Mesendoderm (in vitro differentiated cells): Measurements from ENCODE around the gene BBLN.
A peak's percentile ranks its signal among the peaks of the same experiment; 100 is the strongest.

Experiments used
- DNase-seq: peaks from one replicate; pipeline ENCODE4 v3.0.0; 2013
- H2AK5ac ChIP-seq: 2 replicates; pipeline ENCODE4 v1.6.1; 2013; ENCODE audit warnings: low read length, inconsistent platforms
- H2BK120ac ChIP-seq: 2 replicates; pipeline ENCODE4 v1.6.1; 2013; ENCODE audit warnings: low read depth, mild to moderate bottlenecking, low read length, moderate library complexity, mixed read lengths
- H2BK15ac ChIP-seq: replicated peaks from 2 replicates; pipeline ENCODE4 v1.6.1; 2013; ENCODE audit warnings: low read depth, mild to moderate bottlenecking, moderate library complexity
- H2BK5ac ChIP-seq: 2 replicates; pipeline ENCODE4 v1.6.1; 2013; ENCODE audit warnings: low read length, inconsistent platforms
- H3K18ac ChIP-seq: 2 replicates; pipeline ENCODE4 v1.6.1; 2013; ENCODE audit warnings: mild to moderate bottlenecking, low read length, mixed read lengths
- H3K23ac ChIP-seq: one replicate; pipeline ENCODE4 v1.6.1; 2013; ENCODE audit warnings: low read length
- H3K27ac ChIP-seq: 2 replicates; pipeline ENCODE4 v1.5.1; 2013; ENCODE audit warnings: low read depth, mild to moderate bottlenecking, inconsistent platforms, low read length, moderate library complexity
- H3K27me3 ChIP-seq: 2 replicates; pipeline ENCODE4 v1.6.1; 2013; ENCODE audit warnings: low read length, control low read depth, mild to moderate bottlenecking, inconsistent platforms; ENCODE audit not compliant: insufficient read depth, poor library complexity
- H3K36me3 ChIP-seq: 2 replicates; pipeline ENCODE4 v1.6.1; 2013; ENCODE audit warnings: low read length, inconsistent platforms; ENCODE audit not compliant: control insufficient read depth, insufficient read depth
- H3K4ac ChIP-seq: one replicate; pipeline ENCODE4 v1.6.1; 2013; ENCODE audit warnings: low read depth, mild to moderate bottlenecking, low read length, moderate library complexity
- H3K4me1 ChIP-seq: 2 replicates; pipeline ENCODE4 v1.6.1; 2013; ENCODE audit warnings: low read depth, low read length, inconsistent platforms; ENCODE audit not compliant: control insufficient read depth
- H3K4me2 ChIP-seq: 2 replicates; pipeline ENCODE4 v1.6.1; 2013; ENCODE audit warnings: low read length
- H3K4me3 ChIP-seq: 2 replicates; pipeline ENCODE4 v1.5.1; 2013; ENCODE audit warnings: mild to moderate bottlenecking, low read length
- H3K56ac ChIP-seq: one replicate; pipeline ENCODE4 v1.6.1; 2013; ENCODE audit warnings: low read length
- H3K79me1 ChIP-seq: 2 replicates; pipeline ENCODE4 v1.6.1; 2013; ENCODE audit warnings: low read length, inconsistent platforms
- H3K79me2 ChIP-seq: 2 replicates; pipeline ENCODE4 v1.6.1; 2013; ENCODE audit warnings: mild to moderate bottlenecking, low read length; ENCODE audit not compliant: control insufficient read depth, insufficient read depth
- H3K9ac ChIP-seq: 2 replicates; pipeline ENCODE4 v1.6.1; 2013; ENCODE audit warnings: low read length, inconsistent platforms
- H4K5ac ChIP-seq: one replicate; pipeline ENCODE4 v1.6.1; 2013; ENCODE audit warnings: low read length
- H4K8ac ChIP-seq: one replicate; pipeline ENCODE4 v1.6.1; 2013; ENCODE audit warnings: low read depth, mild to moderate bottlenecking, control low read depth, low read length, moderate library complexity
- WGBS: extraction: QIAGEN DNeasy Blood & Tissue Kit; methylation state at CpG from one replicate; pipeline ENCODE4 v1.1.7; 2013; ENCODE audit warnings: low lambda C conversion rate, missing lambda C conversion rate; ENCODE audit not compliant: insufficient coverage; ENCODE audit errors: extremely low coverage; 5-methylcytosine and 5-hydroxymethylcytosine counted together

The BBLN gene

DNA sequence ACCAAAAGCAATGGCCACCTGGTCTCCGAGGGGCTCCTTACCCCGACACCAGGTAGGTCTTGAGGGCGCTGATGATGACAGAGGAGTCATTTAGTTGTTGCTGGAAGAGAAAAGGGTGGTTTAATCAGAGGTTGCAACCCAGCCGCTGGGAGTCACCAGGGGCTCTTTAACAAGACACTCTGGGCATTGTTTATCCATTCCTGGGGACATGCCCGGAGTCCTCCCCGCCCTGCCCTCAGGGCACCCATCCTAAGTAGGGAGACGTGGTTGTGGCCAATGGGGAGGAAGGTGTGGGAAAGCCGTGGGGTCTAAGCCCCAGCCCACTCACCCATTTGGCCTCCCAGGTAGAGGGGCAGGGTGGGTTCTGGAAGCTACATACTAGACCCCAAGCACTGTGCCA lies 35.6 kb upstream of the BBLN start:
- H4K5ac ChIP-seq, result no peak overlapping the region
- no CpG with 5 or more reads among the region's 8 CpGs for WGBS

DNA sequence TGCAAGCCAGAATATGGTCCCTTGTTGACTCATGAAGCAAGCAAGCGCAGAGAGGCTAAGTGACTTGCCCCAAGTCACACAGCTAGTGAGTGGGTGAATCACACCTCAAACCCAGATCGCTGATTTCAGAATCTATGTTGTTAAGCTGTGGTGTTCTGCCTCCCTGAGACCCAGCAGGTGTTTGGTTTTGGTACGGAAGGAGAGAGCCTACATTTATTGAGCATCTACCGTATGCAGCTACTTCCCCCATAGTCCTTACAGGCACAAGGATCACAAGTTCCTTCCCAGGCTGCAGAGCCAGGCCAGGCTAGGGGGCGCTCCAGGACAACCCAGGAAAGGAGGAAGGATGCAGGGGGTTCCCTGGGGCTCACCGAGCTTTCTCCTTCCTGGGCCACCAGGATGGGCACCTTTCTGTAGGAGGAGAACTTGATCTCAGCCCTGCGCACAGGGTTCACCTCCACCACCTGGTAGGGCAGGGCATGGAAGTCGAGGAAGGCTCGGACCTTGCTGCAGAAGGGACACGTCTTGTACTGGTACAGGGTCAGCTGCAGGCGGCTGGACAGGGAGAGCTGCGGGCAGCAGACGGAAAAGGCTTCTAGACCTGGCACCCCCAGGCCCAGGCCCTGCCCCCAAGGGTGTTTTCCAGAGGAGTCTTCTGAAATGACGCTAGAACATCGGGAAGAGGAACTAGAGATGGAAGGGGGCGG lies 35.0 kb upstream of the BBLN start:
- Histone ChIP-seq H3K4me1 (no peaks in the 10 kb centered on the region), H4K8ac (no peak overlapping the region), H2BK5ac (no peak overlapping the region), H3K56ac (no peak overlapping the region), H3K9ac (no peak overlapping the region), H3K27ac (no peak overlapping the region), H2BK120ac (no peak overlapping the region), H3K79me1 (peaks cover 10% of the 10 kb centered on the region), H3K18ac (no peak overlapping the region), H3K4me2 (no peak overlapping the region), H2AK5ac (no peak overlapping the region), H2BK15ac (no peak overlapping the region), H3K23ac (no peak overlapping the region), H3K36me3 (no peaks in the 10 kb centered on the region), H4K5ac (no peak overlapping the region), H3K79me2 (peaks cover 16% of the 10 kb centered on the region), H3K4me3 (no peak overlapping the region), H3K27me3 (no peaks in the 10 kb centered on the region), H3K4ac (no peak overlapping the region)
- DNase-seq, result peak; percentile 86
- no CpG with 5 or more reads among the region's 16 CpGs for WGBS

More for the DNA sequence above, 35.6 kb upstream of the BBLN start:
- H3K79me1 ChIP-seq, result peaks cover 10% of the 10 kb centered on the region
- no peaks in the 10 kb centered on the region for H3K4me1 ChIP-seq
- no peak overlapping the region for H4K8ac ChIP-seq
- H2BK5ac ChIP-seq, result no peak overlapping the region
- H3K56ac ChIP-seq, result no peak overlapping the region
- no peak overlapping the region for H3K4me3 ChIP-seq
- H3K4me2 ChIP-seq, result no peak overlapping the region
- DNase-seq, result no peak
- no peak overlapping the region for H2AK5ac ChIP-seq
- no peak overlapping the region for H3K18ac ChIP-seq
- no peak overlapping the region for H3K27ac ChIP-seq
- H3K9ac ChIP-seq, result no peak overlapping the region
- no peak overlapping the region for H2BK120ac ChIP-seq
- peaks cover 16% of the 10 kb centered on the region for H3K79me2 ChIP-seq
- H3K36me3 ChIP-seq, result no peaks in the 10 kb centered on the region
- H3K4ac ChIP-seq, result no peak overlapping the region
- no peak overlapping the region for H3K23ac ChIP-seq
- no peaks in the 10 kb centered on the region for H3K27me3 ChIP-seq
- H2BK15ac ChIP-seq, result no peak overlapping the region

DNA sequence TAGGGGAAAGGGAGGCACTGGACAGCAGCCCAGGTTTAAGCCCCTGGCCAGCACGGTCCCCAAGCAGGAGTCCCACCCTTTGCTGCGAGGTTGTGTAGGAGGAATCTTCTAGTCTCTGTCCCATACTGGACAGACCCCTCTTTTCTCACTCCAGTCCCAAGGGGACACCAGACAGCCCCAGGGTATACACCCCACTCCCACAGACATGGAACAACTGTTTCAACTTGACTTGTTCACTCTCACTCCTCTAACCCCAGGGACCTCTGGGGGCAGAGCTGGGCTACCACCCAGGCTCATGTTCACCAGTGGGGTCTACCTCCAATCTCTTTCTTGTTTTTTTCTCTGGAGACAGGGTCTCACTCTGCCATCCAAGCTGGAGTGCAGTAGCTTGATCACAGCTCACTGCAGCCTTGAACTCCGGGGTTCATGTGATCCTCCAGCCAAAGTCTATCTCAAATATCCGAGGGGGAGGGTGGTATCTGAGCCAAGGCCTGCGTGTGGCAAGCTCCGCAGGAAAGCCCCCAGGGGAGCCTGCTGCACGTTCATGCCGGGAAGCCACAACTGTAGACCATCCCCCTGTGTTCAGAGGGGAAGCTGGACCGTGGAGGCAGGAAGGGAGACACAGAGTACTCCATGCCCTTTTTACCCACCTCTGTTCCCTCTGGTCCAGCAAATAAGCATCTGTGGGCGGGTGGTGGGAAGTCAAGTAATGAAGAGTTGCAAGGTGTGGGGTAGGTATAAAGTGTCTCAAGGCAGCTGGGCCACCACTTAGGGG lies 34.3 kb upstream of the BBLN start:
- no peak overlapping the region for H3K4me2 ChIP-seq
- H4K5ac ChIP-seq, result no peak overlapping the region
- no peak overlapping the region for H2BK15ac ChIP-seq
- no peak overlapping the region for H3K27ac ChIP-seq
- H2AK5ac ChIP-seq, result no peak overlapping the region
- H3K4ac ChIP-seq, result no peak overlapping the region
- no peak overlapping the region for H2BK120ac ChIP-seq
- peaks cover 16% of the 10 kb centered on the region for H3K79me2 ChIP-seq
- H3K18ac ChIP-seq, result no peak overlapping the region
- H4K8ac ChIP-seq, result no peak overlapping the region
- no peaks in the 10 kb centered on the region for H3K4me1 ChIP-seq
- H3K56ac ChIP-seq, result peak overlapping the region; percentile 44
- no peak overlapping the region for H2BK5ac ChIP-seq
- peaks cover 10% of the 10 kb centered on the region for H3K79me1 ChIP-seq
- WGBS, result no CpG with 5 or more reads among the region's 10 CpGs
- no peak for DNase-seq
- H3K9ac ChIP-seq, result peak overlapping the region; percentile 11
- H3K23ac ChIP-seq, result peak overlapping the region; percentile 29
- H3K4me3 ChIP-seq, result no peak overlapping the region
- H3K36me3 ChIP-seq, result no peaks in the 10 kb centered on the region
- H3K27me3 ChIP-seq, result no peaks in the 10 kb centered on the region

DNA sequence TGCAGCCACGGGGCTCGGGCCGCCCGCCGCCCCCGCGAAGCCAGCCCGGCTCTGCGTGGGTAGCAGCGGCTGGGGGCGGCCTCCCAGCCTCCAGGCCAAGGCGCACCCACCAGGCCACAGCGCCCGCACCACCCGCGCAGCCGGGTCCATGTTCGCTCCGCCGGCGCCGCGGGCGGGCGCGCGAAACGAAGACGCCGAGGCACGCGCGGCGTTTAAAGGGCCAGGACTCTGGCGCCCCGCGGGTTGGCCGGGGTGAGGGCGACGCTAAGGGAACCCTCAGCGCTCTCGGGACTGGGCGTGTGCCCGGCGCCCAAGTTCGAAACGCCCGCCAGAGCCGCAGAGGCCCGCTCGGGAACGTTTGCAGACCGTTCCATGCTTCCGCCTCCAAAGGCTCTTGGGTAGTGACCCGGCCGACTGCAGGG lies 32.5 kb upstream of the BBLN start, which contains the start of gene PTGES2:
TSS of gene PTGES2 (minus strand) at position 162 of the 422 bp plus-strand sequence. CDS start at position 150, 12 bp downstream.
- H4K5ac ChIP-seq, result no peak within 1 kb of the TSS
- H3K4me2 ChIP-seq, result peak within 1 kb of the TSS; percentile 98
- H2AK5ac ChIP-seq, result no peak within 1 kb of the TSS
- peak within 1 kb of the TSS; percentile 98 for H3K56ac ChIP-seq
- H2BK5ac ChIP-seq, result peak within 1 kb of the TSS; percentile 70
- peak within 1 kb of the TSS; percentile 97 for H4K8ac ChIP-seq
- H2BK15ac ChIP-seq, result no peak within 1 kb of the TSS
- H3K23ac ChIP-seq, result peak within 1 kb of the TSS; percentile 80
- H3K4me3 ChIP-seq, result peak within 1 kb of the TSS; percentile 95
- peak within 1 kb of the TSS; percentile 16 for H2BK120ac ChIP-seq
- H3K36me3 ChIP-seq, result no peaks in the 10 kb centered on the region
- peak within 1 kb of the TSS; percentile 96 for H3K4ac ChIP-seq
- peak within 1 kb of the TSS; percentile 96 for H3K9ac ChIP-seq
- no CpG with 5 or more reads among the region's 56 CpGs for WGBS
- H3K27me3 ChIP-seq, result no peaks in the 10 kb centered on the region
- DNase-seq, result peak; percentile 87
- peaks cover 16% of the 10 kb centered on the region for H3K79me2 ChIP-seq
- H3K4me1 ChIP-seq, result no peaks in the 10 kb centered on the region
- H3K79me1 ChIP-seq, result peaks cover 10% of the 10 kb centered on the region
- peak within 1 kb of the TSS; percentile 89 for H3K18ac ChIP-seq
- H3K27ac ChIP-seq, result peak within 1 kb of the TSS; percentile 95

DNA sequence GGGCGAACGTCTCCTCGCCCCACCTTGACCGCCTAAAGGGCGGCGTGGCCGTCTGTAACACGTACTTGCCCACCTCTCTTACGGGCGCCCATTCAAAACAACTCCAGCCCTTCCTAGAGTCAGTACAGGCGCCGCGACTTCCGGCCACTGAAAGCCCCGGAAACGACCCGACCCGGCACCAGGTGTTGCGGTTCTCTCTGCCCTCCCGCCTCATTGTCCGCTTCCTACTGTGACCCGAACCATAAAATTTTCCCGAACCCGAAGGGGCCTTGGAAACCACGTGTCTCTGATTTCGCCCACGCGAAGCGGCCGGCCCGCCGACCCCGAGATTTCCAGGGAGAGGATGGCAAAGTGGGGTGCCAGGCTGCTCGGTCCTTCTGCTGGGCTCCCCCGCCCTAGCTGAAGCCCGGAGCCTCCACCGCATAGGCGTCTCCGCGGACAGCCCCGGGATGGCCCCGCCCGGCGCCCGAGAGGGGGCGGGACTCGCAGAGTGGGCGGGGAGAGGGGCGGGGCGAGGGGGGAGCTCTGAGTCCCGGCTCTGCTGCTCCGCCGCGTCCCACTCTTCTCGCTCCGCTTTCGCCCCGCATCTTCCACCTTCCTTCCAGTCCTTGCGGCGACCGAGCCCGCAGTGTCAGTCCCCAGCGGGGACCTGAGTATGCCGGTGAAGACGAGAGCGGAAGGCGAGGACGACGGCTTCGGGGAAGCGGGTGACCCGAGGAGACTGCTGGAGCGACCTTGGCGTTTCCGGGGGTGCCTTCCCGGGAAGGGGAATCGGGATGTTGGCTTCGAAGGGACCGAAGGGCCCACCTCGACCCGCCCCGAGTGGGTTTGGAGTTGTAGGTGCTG lies 31.9 kb upstream of the BBLN start:
- peak overlapping the region; percentile 95 for H3K27ac ChIP-seq
- H3K79me2 ChIP-seq, result peaks cover 16% of the 10 kb centered on the region
- no peaks in the 10 kb centered on the region for H3K4me1 ChIP-seq
- DNase-seq, result peak; percentile 97
- H3K79me1 ChIP-seq, result peaks cover 10% of the 10 kb centered on the region
- peak overlapping the region; percentile 98 for H3K4me2 ChIP-seq
- peak overlapping the region; percentile 93 for H3K4me3 ChIP-seq
- H2BK15ac ChIP-seq, result no peak overlapping the region
- H2AK5ac ChIP-seq, result no peak overlapping the region
- peak overlapping the region; percentile 96 for H3K9ac ChIP-seq
- peak overlapping the region; percentile 91 for H3K56ac ChIP-seq
- peak overlapping the region; percentile 16 for H2BK120ac ChIP-seq
- peak overlapping the region; percentile 96 for H3K4ac ChIP-seq
- H4K5ac ChIP-seq, result no peak overlapping the region
- H3K23ac ChIP-seq, result peak overlapping the region; percentile 80
- peak overlapping the region; percentile 70 for H2BK5ac ChIP-seq
- peak overlapping the region; percentile 89 for H3K18ac ChIP-seq
- H4K8ac ChIP-seq, result peak overlapping the region; percentile 97
- no CpG with 5 or more reads among the region's 82 CpGs for WGBS
- no peaks in the 10 kb centered on the region for H3K36me3 ChIP-seq
- H3K27me3 ChIP-seq, result no peaks in the 10 kb centered on the region
